HG03066 (cell line): ENCODE results near the gene MAP3K4.
"Not testable (repeated sequence)": the region's sequence is repeated elsewhere in the genome, so short reads cannot be mapped to it uniquely, and the experiment has no call there.

Experiments
- ATAC-seq: cut with Tn5 transposase; IDR thresholded peaks from one replicate; pipeline ENCODE4 v1.9.1; 2021; ENCODE audit warnings: low read depth; ENCODE audit not compliant: unreplicated experiment

MAP3K4 gene

DNA sequence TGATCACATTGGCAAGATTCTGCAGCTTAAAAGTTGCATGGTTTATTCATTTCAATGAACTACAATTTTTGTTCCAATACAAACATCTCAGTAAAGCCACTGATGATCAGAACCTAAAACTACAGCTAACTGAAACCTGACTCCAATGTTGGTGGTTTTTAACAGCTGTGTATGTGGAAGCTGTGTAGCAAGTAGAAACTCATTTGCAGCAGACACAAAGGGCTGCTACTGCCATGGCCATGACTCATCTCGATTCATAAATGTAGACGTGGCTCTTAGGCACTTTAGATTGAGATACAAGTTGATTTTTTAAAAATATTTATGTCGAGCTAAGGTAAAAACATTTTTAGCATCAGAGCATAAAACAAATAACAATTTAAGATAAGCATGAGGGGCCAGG lies 19.5 kb upstream of the MAP3K4 start:
- ATAC-seq = no peak

DNA sequence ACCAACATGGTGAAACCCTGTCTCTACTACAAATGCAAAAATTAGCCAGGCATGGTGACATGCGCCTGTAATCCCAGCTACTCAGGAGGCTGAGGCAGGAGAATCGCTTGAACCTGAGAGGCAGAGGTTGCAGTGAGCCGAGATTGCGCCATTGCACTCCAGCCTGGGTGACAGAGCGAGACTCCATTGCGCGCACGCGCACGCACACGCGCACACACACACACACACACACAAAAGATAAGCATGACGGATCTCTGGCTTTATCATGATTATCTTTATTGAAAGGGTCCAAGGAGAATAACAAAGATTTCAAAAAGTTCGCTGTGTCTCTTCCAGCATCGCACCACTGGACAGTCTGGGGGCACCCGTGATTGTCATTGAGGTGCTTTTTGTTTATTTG lies 19.0 kb upstream of the MAP3K4 start:
- not testable (repeated sequence) for ATAC-seq

DNA sequence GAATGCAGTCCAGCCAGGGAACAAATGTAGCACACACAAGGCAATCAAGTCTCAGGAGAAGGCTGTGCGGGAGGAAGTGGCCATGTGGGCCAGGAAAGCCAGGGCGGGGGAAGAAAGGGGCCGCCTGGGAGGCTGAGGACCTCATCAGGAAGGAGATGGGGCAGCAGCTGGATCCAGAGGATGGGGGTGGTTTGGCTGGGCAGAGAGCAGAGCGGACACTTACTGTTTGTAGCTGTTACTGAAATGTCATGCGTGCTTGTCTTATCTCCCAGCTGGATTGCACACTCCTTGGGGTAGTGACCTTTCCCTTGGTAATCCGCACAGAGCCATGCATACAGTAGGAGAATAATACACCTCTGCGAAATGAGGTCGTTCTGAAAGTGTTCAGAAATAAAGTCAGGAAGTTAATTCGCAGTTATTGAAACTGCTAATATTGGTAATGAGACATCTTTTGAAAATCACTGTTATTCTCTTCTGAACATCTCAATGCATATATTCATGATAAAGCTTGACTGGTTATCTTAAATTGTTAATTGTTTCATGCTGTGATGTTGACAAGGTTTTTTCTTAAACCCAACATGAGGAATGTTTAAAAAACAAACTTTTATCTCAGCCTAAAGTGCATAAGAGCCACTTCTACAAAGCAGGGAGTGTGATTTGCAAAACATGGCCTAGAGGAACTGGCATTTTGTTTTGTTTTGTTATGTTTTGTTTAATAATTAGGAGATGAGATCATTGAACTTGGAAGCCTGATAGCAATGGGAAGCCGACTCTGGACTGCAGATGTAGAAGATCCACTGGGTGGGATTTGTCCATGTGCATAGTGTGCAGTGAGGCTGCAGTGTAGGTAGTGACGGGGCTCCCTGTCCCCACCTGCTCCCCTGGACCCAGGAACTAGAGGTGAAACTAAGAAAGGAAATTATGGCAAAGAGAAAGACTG lies 18.0 kb upstream of the MAP3K4 start:
- ATAC-seq = no peak

- ATAC-seq = no peak
Observed at GRCh38 chr6:160974304-160974771, 17.2 kb upstream of the MAP3K4 start.

- no peak for ATAC-seq
Observed at GRCh38 chr6:160975162-160975561, 16.4 kb upstream of the MAP3K4 start.

GRCh38 chr6:160975961-160976360 lies 15.6 kb upstream of the MAP3K4 start:
- ATAC-seq = not testable (repeated sequence)

DNA sequence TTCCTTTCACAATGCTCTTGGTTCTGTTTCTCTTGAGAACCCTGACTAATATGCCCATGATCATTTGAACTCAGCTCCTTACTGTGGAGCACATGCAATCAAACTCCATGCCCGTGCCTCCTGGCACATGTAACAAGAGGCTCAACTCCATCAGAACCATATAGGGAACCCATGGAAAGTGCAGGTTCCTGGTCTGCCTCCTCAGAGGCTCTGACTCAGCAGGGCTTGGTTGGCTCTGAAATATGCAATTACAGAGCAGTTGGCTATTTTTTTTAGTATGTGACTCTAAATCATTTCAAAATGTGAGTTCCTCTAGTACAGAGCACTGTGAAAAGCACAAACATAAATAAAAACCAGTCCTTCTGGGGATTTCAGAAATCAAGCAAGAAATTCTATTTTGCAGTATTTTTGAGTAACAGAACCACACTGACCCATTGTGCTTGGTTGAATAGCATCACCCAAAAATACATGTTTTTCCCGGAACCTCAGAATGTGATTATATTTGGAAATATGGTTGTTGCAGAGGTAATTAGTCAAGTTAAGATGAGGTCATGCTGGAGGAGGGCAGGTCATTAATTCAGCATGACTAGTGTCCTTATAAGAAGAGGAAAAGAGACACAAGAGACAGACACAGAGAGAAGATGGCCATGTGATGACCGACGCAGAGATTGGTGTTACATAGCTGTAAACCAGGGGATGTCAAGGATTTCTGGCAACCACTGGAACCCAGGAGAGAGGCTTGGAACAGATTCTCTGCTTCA lies 13.2 kb upstream of the MAP3K4 start:
- ATAC-seq = no peak

- ATAC-seq = no peak
Observed at GRCh38 chr6:160979061-160979708, 12.4 kb upstream of the MAP3K4 start.

GRCh38 chr6:160983377-160983948 lies 8.1 kb upstream of the MAP3K4 start:
- ATAC-seq = not testable (repeated sequence)

DNA sequence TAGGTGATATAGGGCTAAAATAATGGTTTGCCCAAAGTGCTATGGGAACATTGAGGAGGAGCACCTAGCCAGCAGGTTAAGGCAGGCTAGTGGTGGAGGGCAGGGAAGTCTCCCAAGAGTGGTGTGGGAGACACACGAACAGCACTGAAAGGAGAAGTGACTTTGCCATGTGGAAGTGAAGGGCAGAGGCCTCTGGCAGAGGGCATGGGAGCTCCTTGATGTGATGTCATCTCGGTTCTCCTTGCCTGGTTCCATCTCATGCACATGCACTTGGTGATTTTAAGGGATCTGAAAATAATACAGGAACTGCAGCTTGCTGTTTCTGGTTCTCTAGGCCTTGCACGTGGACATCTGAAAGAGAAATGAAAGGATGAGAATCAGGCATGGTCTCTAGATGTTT lies 4.7 kb upstream of the MAP3K4 start:
- no peak for ATAC-seq

- no peak for ATAC-seq
Observed at GRCh38 chr6:160987265-160987664, 4.3 kb upstream of the MAP3K4 start.

DNA sequence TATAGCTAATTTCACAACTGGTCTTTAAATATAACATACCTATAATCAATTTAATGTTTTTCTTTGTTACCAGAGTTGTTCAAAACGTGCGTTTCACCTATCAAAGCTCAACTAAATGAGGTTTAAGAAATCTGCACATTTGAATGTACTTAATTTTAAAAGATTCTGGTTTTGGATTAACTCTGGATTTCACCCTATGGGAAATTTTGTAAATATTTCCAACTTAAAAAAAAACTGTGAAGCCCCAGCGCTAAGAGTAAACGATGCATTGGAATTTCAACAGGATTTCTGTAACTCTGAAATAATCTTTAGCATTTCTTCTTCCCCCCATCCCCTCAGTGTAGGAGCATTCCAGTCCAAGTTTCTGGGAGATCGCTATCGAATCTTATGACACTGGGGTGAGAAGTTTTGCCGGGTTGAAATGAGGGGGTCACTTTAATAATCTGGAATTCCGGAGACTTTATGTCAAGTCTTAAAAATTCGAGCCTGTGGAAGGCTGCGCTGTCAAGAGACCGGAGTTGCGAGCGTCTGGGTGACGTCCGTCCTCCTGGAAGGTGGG lies 643 bp upstream of the MAP3K4 start:
- no peak for ATAC-seq

- ATAC-seq = peak; percentile 47
Observed at GRCh38 chr6:160992061-160992979, 751 bp downstream of the MAP3K4 start.

DNA sequence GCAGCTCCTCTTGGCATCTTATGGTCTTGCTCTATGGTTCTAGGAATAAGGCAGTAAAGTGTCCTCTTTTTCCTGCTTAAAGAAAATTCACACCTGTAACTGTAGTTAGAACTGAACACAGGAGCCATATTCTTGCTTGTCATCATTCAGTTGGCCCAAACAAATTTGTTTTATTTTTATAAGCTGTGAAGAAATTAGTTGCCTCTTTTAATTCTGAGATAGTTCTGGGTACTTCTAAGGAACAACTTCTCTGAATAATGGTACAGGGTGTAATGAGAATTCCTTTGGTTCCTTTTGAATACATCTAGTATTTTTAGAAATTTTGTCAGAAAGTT lies 1.4 kb downstream of the MAP3K4 start:
- no peak for ATAC-seq

DNA sequence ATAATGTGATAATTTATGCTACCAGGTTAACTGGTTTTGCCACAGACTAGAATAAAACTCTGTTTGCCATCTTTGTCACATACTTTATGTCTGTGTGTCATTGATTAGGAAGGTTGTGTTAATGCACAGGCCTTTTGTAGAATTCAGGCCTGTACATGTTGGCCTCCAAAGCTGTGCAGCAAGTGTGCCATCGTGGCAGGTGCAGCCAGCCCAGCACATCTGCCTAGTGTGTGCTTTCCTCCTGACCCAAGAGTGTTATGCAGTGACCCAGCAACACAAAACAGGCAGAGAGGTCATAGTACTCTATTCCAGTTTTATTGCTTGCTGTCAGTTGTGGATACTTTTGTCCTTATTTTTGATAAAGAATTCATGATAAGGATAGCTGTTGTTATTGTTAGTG lies 3.7 kb downstream of the MAP3K4 start:
- no peak for ATAC-seq

GRCh38 chr6:160996131-160996601 lies 4.6 kb downstream of the MAP3K4 start:
- ATAC-seq = no peak

- ATAC-seq = no peak
Observed at GRCh38 chr6:160998217-160998616, 6.6 kb downstream of the MAP3K4 start.

DNA sequence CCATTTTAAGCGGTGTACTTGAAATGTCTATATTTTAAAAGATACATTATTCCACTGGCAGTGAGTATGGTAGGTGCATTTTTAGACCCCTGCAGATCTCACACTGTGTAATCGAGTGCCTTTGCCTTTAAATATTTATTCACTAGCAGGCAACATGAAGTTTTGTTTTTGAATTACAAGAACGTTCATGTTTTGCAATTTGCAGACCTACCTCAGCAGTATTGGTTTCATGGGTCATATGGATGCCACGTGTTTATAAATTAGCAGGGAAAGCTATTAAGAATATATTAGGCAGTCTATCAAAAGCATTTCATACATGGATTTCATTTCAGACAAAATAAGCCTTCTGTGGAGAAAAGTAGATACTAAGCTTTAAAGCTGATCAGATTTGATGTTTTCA lies 7.2 kb downstream of the MAP3K4 start:
- no peak for ATAC-seq

- no peak for ATAC-seq
Observed at GRCh38 chr6:160999516-160999915, 7.9 kb downstream of the MAP3K4 start.
